WERI-Rb-1 (cell line): ENCODE results near the gene DCDC2C.
"Not testable (repeated sequence)": the region's sequence is repeated elsewhere in the genome, so short reads cannot be mapped to it uniquely, and the experiment has no call there.

Experiments
- DNase-seq: peaks from one replicate; pipeline ENCODE4 v3.0.0-alpha.2; 2020
- H3K27ac ChIP-seq: fragments of 250-450 bp; sonication (Bioruptor Pico); 2 replicates; pipeline ENCODE4 v1.5.1; 2020; ENCODE audit warnings: mild to moderate bottlenecking, moderate library complexity
- H3K27me3 ChIP-seq: fragments of 250-450 bp; sonication (Bioruptor Pico); 2 replicates; pipeline ENCODE4 v1.5.1; 2021; ENCODE audit warnings: mild to moderate bottlenecking, low read depth, moderate library complexity; ENCODE audit not compliant: insufficient read depth, severe bottlenecking
- H3K36me3 ChIP-seq: fragments of 250-450 bp; sonication (Bioruptor Pico); 2 replicates; pipeline ENCODE4 v1.5.1; 2020; ENCODE audit warnings: mild to moderate bottlenecking, moderate library complexity
- H3K4me3 ChIP-seq: 2 replicates; pipeline ENCODE4 v1.5.1; 2011; ENCODE audit warnings: low read depth, mild to moderate bottlenecking, control low read depth, low read length
- H3K9me3 ChIP-seq: fragments of 250-450 bp; sonication (Bioruptor Pico); 2 replicates; pipeline ENCODE4 v1.5.1; 2021; ENCODE audit warnings: mild to moderate bottlenecking, moderate library complexity; ENCODE audit not compliant: severe bottlenecking
- TF ChIP-seq, protein P1 (sequence below): IDR thresholded peaks from 2 replicates; pipeline ENCODE4 v1.5.1; 2011; ENCODE audit warnings: low read depth, mild to moderate bottlenecking, control low read depth, inconsistent platforms, low read length

The DCDC2C gene

DNA sequence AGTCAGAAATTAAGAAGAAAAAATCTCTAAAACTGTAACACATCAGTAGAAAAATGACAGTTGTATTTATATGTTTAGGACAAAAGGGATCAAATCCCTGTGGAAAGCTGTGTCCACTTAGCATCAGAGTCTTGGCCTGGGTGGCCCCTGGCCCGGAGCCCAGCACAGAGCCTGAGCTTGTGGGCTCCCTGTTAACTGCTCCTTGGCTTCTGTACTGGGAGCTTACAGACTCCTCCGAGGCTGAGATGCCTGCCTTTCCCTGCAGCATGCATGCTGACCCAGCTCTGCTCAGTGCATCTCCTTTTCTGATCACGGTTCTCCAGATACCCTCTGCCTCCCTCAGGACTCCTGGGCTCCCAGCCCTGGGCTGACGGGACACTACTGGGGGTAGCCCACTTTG lies 98.1 kb downstream of the DCDC2C start:
- no peaks in the 10 kb centered on the region for H3K9me3 ChIP-seq
- H3K27ac ChIP-seq: no peak overlapping the region
- DNase-seq: no peak
- H3K4me3 ChIP-seq: no peak overlapping the region
- H3K27me3 ChIP-seq: no peaks in the 10 kb centered on the region
- H3K36me3 ChIP-seq: no peaks in the 10 kb centered on the region
- TF ChIP-seq, protein P1, sequence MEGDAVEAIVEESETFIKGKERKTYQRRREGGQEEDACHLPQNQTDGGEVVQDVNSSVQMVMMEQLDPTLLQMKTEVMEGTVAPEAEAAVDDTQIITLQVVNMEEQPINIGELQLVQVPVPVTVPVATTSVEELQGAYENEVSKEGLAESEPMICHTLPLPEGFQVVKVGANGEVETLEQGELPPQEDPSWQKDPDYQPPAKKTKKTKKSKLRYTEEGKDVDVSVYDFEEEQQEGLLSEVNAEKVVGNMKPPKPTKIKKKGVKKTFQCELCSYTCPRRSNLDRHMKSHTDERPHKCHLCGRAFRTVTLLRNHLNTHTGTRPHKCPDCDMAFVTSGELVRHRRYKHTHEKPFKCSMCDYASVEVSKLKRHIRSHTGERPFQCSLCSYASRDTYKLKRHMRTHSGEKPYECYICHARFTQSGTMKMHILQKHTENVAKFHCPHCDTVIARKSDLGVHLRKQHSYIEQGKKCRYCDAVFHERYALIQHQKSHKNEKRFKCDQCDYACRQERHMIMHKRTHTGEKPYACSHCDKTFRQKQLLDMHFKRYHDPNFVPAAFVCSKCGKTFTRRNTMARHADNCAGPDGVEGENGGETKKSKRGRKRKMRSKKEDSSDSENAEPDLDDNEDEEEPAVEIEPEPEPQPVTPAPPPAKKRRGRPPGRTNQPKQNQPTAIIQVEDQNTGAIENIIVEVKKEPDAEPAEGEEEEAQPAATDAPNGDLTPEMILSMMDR: no peak

DNA sequence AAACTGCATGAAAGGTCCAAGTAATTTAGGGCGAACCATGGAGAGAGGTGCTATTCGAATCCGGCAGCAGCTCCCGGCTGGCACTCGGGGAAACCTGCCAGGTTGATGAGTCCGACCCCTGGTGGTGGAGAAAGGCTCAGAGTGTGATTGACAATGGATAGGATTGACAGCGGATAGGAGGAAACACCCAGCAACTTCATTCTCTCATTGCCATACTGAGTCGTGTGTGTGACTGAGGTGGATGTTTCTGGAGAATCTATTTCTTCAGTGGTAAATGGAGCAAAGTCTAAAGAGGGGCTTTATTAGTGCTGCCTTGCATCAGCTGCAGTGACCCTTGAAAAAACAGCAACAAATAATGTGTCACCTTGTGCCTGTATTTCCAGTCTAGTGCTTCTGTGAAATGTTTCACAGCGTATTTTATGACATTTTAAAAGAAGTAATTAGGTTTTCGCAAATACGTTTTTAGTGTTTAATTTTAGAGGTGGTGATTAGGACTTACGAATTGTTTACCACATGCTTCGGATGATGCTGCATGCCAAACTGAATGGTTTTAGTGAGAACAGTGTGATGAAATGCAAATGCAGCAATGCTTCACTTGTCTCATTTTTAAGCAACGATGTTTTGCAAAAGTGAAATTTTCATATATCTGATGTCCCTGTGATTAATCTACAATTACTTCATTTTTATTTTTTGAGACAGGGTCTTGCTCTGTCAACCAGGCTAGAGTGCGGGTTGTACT lies 102.0 kb downstream of the DCDC2C start:
- peak; percentile 78 for DNase-seq

GRCh38 chr2:3806168-3806567 lies 102.8 kb downstream of the DCDC2C start:
- DNase-seq: no peak
- H3K9me3 ChIP-seq: no peaks in the 10 kb centered on the region
- no peak overlapping the region for H3K4me3 ChIP-seq
- H3K27ac ChIP-seq: no peak overlapping the region
- H3K27me3 ChIP-seq: no peaks in the 10 kb centered on the region
- TF ChIP-seq, protein P1: no peak
- no peaks in the 10 kb centered on the region for H3K36me3 ChIP-seq

More for the DNA sequence above, 102.0 kb downstream of the DCDC2C start:
- H3K36me3 ChIP-seq: no peaks in the 10 kb centered on the region
- no peaks in the 10 kb centered on the region for H3K9me3 ChIP-seq
- H3K27me3 ChIP-seq: no peaks in the 10 kb centered on the region
- TF ChIP-seq, protein P1: peak; percentile 88
- H3K4me3 ChIP-seq: no peak overlapping the region
- no peak overlapping the region for H3K27ac ChIP-seq

DNA sequence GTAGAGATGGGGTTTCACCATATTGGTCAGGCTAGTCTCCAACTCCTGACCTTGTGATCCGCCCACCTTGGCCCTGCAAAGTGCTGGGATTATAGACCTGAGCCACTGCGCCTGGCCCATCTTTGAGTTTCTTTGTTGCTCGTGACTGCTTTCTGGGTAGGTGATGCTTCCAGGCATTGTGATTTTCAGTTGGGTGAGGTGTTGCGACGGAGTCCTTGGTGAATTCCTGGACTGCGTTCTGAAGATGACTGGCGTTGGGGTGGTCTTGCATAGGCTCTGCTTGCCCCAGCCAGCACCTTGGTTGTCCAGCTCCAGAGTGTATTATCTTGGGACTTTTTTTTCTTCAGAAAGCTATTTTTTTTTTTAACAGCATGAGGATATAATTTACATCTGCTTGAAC lies 103.4 kb downstream of the DCDC2C start:
- TF ChIP-seq, protein P1: no peak
- no peaks in the 10 kb centered on the region for H3K9me3 ChIP-seq
- no peaks in the 10 kb centered on the region for H3K27me3 ChIP-seq
- H3K27ac ChIP-seq: no peak overlapping the region
- no peaks in the 10 kb centered on the region for H3K36me3 ChIP-seq
- DNase-seq: no peak
- no peak overlapping the region for H3K4me3 ChIP-seq

DNA sequence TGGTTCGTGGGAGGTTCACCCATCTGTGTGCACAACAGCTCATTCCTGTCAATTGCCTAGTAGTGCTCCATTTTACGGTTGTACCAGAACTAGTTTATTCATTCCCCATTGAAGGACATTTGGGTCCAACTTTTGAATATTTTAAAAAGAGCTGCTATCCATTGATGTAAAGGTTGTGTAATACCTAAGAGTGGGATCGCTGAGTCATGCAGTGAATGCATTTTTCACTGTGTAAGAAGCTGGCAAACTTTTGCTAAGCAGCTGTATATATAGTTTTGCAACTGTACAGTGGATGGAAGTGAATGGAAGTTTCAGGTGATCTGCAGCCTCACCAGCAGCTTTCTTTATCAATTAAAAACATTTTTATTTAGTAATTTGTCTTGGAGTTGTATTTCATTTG lies 104.5 kb downstream of the DCDC2C start:
- TF ChIP-seq, protein P1: no peak
- no peaks in the 10 kb centered on the region for H3K27me3 ChIP-seq
- H3K9me3 ChIP-seq: no peaks in the 10 kb centered on the region
- no peaks in the 10 kb centered on the region for H3K36me3 ChIP-seq
- no peak overlapping the region for H3K27ac ChIP-seq
- no peak overlapping the region for H3K4me3 ChIP-seq
- DNase-seq: no peak

DNA sequence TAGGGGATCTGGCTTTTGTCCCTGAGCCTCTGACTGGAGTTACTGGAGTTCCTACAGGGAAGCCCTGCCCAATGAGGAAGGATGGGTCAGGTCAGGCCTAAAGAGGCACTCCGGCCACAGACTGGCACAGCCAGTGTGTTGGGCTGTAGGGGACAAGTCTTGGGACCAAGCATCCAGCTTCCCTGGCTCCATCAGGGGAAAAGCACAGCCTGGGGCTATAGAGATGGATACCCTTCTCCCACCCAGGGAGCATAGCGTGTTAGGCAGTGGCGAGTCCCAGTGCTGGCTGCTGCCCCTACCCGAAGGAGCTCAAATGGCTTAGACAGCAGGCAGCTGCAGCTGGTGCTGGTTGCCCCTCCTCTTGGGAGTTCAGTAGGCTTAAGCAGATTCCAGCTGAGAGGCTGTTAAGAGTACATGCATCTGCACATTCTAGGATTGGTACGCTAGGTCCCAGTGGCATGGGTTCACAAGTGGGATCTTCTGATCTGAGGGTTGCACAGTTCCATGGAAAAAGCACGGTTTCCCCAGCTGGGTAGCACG lies 111.4 kb downstream of the DCDC2C start:
- H3K36me3 ChIP-seq: no peaks in the 10 kb centered on the region
- TF ChIP-seq, protein P1: no peak
- H3K4me3 ChIP-seq: no peak overlapping the region
- H3K27me3 ChIP-seq: no peaks in the 10 kb centered on the region
- no peak overlapping the region for H3K27ac ChIP-seq
- H3K9me3 ChIP-seq: peaks cover 11% of the 10 kb centered on the region
- peak; percentile 77 for DNase-seq

- H3K36me3 ChIP-seq, H3K27me3 ChIP-seq, H3K4me3 ChIP-seq, H3K27ac ChIP-seq, DNase-seq: not testable (repeated sequence)
- H3K9me3 ChIP-seq: peaks cover 11% of the 10 kb centered on the region
Observed at GRCh38 chr2:3817144-3817543, 113.8 kb downstream of the DCDC2C start.
